ENCODE results near the gene TIMP2. TPM values are rescaled to one million over a fixed set of nuclear protein-coding genes. Genes with fewer than 3 reads are reported as not detected.
A peak's percentile ranks its signal among the peaks of the same experiment; 100 is the strongest.

TIMP2 gene
- total and polyA plus RNA-seq, 2 of the 13 experiments (the other 11 are each of a cell fraction or from before 2014, with no cell fraction given) = 3.8 to 8.5 TPM

- in situ Hi-C loops (cut with HindIII; ENCODE audit: extremely low pct_ligation_motif_present, low pct_unique_long_range_greater_than_20kb) = no loop called here
- H3K4me3 ChIP-seq (replicated peaks in 1 of 3; ENCODE audit: insufficient read depth in 1 of 3, low read depth in 2 of 3, low read length in 3 of 3) = no peak overlapping the region
- no peak for ATAC-seq
- no TSS peak for BruUV-seq (replicated peaks)
- FAIRE-seq = no peak
- H2AFZ ChIP-seq (ENCODE audit: low read length) = no peak overlapping the region
- TF ChIP-seq ZNF414 (CRISPR knock-in tag; IDR thresholded peaks at IDR 0.05) (no peak), POLR2AphosphoS2 (IDR thresholded peaks at IDR 0.05; ENCODE audit: low read depth, low read length) (0 out of 2 replicates have a peak, but pooled peaks have one; percentile 37), AGO2 (optimal IDR thresholded peaks at IDR 0.05; ENCODE audit: low read depth, low read length) (peak; percentile 77), TGIF2 (CRISPR knock-in tag; IDR thresholded peaks at IDR 0.05) (no peak), ZFP1 (CRISPR knock-in tag; IDR thresholded peaks at IDR 0.05) (no peak)
- ChIA-PET POLR2A (no interaction called here), CTCF (ENCODE audit: low intra/inter-chr PET ratio, low total read pairs) (no interaction called here)
- intact Hi-C loops (cut with micrococcal nuclease; ENCODE audit: unreplicated experiment) = no loop called here
- no peak overlapping the region for H3K9ac ChIP-seq (ENCODE audit: insufficient read depth, low read depth, low read length)
- peaks cover 72 to 87% of the 10 kb centered on the region in 2 experiments for H3K36me3 ChIP-seq (replicated peaks in 1 of 2; ENCODE audit: control insufficient read depth in 1 of 2, insufficient read depth in 2 of 2, low read length in 2 of 2)
- H3K4me2 ChIP-seq (ENCODE audit: low read depth, low read length) = no peak overlapping the region
- no peaks in the 10 kb centered on the region for H4K20me1 ChIP-seq (ENCODE audit: insufficient read depth, low read length)
- H3K79me2 ChIP-seq (ENCODE audit: insufficient read depth, low read length) = no peaks in the 10 kb centered on the region
- H3K27ac ChIP-seq (ENCODE audit: extremely low read length, insufficient read depth, low read length) = no peak overlapping the region
- no peaks in the 10 kb centered on the region for H3K27me3 ChIP-seq (ENCODE audit: control insufficient read depth in 1 of 2, insufficient read depth in 2 of 2, low read length in 2 of 2)
- WGBS (ENCODE audit: low lambda C conversion rate) = 97% methylated on average over 21 of the region's 21 CpGs
- H3K9me3 ChIP-seq (ENCODE audit: low read length) = no peaks in the 10 kb centered on the region
- DNase-seq (ENCODE audit: low spot score) = no peak
- no peaks in the 10 kb centered on the region for H3K4me1 ChIP-seq (ENCODE audit: insufficient read depth, low read length)
Observed at GRCh38 chr17:78803186-78803845, 121.9 kb downstream of the TIMP2 start.

Other genes starting within 250 kb of the TIMP2 start
- gene CYTH1, start 143.1 kb downstream of the TIMP2 start, total RNA-seq (2016; rRNA removed; fragmentation: Illumina TruSeq; extraction: Trizol) = 20.1 and 21.3 TPM in 2 replicates
- 48.9 and 66.5 TPM in 2 replicates for gene CYTH1, start 143.1 kb downstream of the TIMP2 start, polyA plus RNA-seq (2011; rRNA removed)
- gene USP36, start 84.6 kb downstream of the TIMP2 start, total RNA-seq (2016; rRNA removed; fragmentation: Illumina TruSeq; extraction: Trizol) = 29.6 and 30.7 TPM in 2 replicates
- gene USP36, start 84.6 kb downstream of the TIMP2 start, polyA plus RNA-seq (2011; rRNA removed) = 45.9 and 49.4 TPM in 2 replicates
- not detected in 2 replicates for gene CEP295NL, start 22.2 kb downstream of the TIMP2 start, total RNA-seq (2016; rRNA removed; fragmentation: Illumina TruSeq; extraction: Trizol)
- not detected in 2 replicates for gene CEP295NL, start 22.2 kb downstream of the TIMP2 start, polyA plus RNA-seq (2011; rRNA removed)
- 116 and 332 TPM in 2 replicates for gene LGALS3BP, start 54.5 kb upstream of the TIMP2 start, total RNA-seq (2016; rRNA removed; fragmentation: Illumina TruSeq; extraction: Trizol)
- 137 and 185 TPM in 2 replicates for gene LGALS3BP, start 54.5 kb upstream of the TIMP2 start, polyA plus RNA-seq (2011; rRNA removed)
- gene CANT1, start 84.4 kb upstream of the TIMP2 start, total RNA-seq (2016; rRNA removed; fragmentation: Illumina TruSeq; extraction: Trizol) = 24.9 and 34.1 TPM in 2 replicates
- 42.1 and 42.6 TPM in 2 replicates for gene CANT1, start 84.4 kb upstream of the TIMP2 start, polyA plus RNA-seq (2011; rRNA removed)
- 0.18 and 0.36 TPM in 2 replicates for gene C1QTNF1, start 98.8 kb upstream of the TIMP2 start, total RNA-seq (2016; rRNA removed; fragmentation: Illumina TruSeq; extraction: Trizol)
- gene C1QTNF1, start 98.8 kb upstream of the TIMP2 start, polyA plus RNA-seq (2011; rRNA removed) = 0.86 and 2.1 TPM in 2 replicates
- 2.8 and 10.6 TPM in 2 replicates for gene ENGASE, start 149.4 kb upstream of the TIMP2 start, total RNA-seq (2016; rRNA removed; fragmentation: Illumina TruSeq; extraction: Trizol)
- gene ENGASE, start 149.4 kb upstream of the TIMP2 start, polyA plus RNA-seq (2011; rRNA removed) = 18.1 and 30.3 TPM in 2 replicates